Hematopoietic multipotent progenitor cell treated with erythropoietin and hydrocortisone succinate and interleukin-3 and kit ligand, for 4 days (in vitro differentiated cells): Measurements from ENCODE around the gene IREB2.
"Not testable (repeated sequence)": the region's sequence is repeated elsewhere in the genome, so short reads cannot be mapped to it uniquely, and the experiment has no call there.

Source experiments
- DNase-seq: peaks from one replicate; pipeline ENCODE4 v3.0.0-alpha.2; 2015

Gene IREB2

GRCh38 chr15:78407608-78408354, 30.2 kb upstream of the IREB2 start:
- DNase-seq = no peak

- DNase-seq = no peak
These were observed 29.7 kb upstream of the IREB2 start for GRCh38 chr15:78408355-78408640.

GRCh38 chr15:78408961-78409360, 29.1 kb upstream of the IREB2 start:
- DNase-seq = no peak

GRCh38 chr15:78411061-78411460, 27.0 kb upstream of the IREB2 start:
- no peak for DNase-seq

- no peak for DNase-seq
These were observed 23.3 kb upstream of the IREB2 start for GRCh38 chr15:78414621-78415250.

- peak; percentile 60 for DNase-seq
These were observed 22.7 kb upstream of the IREB2 start for GRCh38 chr15:78415284-78415683.

- DNase-seq = no peak
These were observed 20.0 kb upstream of the IREB2 start for GRCh38 chr15:78417754-78418630.

GRCh38 chr15:78418686-78419085, 19.3 kb upstream of the IREB2 start:
- DNase-seq = no peak

- no peak for DNase-seq
These were observed 18.6 kb upstream of the IREB2 start for GRCh38 chr15:78419367-78419766.

GRCh38 chr15:78420220-78420619, 17.8 kb upstream of the IREB2 start:
- DNase-seq = no peak

GRCh38 chr15:78420766-78421165, 17.2 kb upstream of the IREB2 start:
- no peak for DNase-seq

GRCh38 chr15:78421238-78421965, 16.6 kb upstream of the IREB2 start:
- DNase-seq = no peak

GRCh38 chr15:78422571-78423340, 15.3 kb upstream of the IREB2 start:
- DNase-seq = peak; percentile 85

- DNase-seq = no peak
These were observed 13.3 kb upstream of the IREB2 start for GRCh38 chr15:78424673-78425072.

GRCh38 chr15:78425643-78426042, 12.4 kb upstream of the IREB2 start:
- peak; percentile 83 for DNase-seq

- no peak for DNase-seq
These were observed 11.7 kb upstream of the IREB2 start for GRCh38 chr15:78426300-78426699.

- DNase-seq = no peak
These were observed 10.1 kb upstream of the IREB2 start for GRCh38 chr15:78427953-78428352.

- DNase-seq = no peak
These were observed 8.5 kb upstream of the IREB2 start for GRCh38 chr15:78429477-78429876.

GRCh38 chr15:78431955-78432354, 6.1 kb upstream of the IREB2 start:
- DNase-seq = no peak

- no peak for DNase-seq
These were observed 5.4 kb upstream of the IREB2 start for GRCh38 chr15:78432664-78433063.

- peak; percentile 74 for DNase-seq
These were observed 3.9 kb upstream of the IREB2 start for GRCh38 chr15:78434134-78434533.

GRCh38 chr15:78434711-78435110, 3.3 kb upstream of the IREB2 start:
- DNase-seq = not testable (repeated sequence)
